Transverse colon (tissue), 4 donors: Measurements from ENCODE around the gene ABCA7. TPM values are rescaled to one million over a fixed set of nuclear protein-coding genes. Genes with fewer than 3 reads are reported as not detected.
A peak's percentile ranks its signal among the peaks of the same experiment; 100 is the strongest.

ENCODE experiments used
- DNase-seq: peaks from one replicate; pipeline ENCODE4 v3.0.0-alpha.2; 2019
- H3K27ac ChIP-seq, 4 donors: fragments of 200-600 bp; sonication (generic); 2 replicates each; pipeline ENCODE4 v1.5.1; 2016 to 2018; ENCODE audit warnings: inconsistent platforms in 4 of 4
- H3K27me3 ChIP-seq: fragments of 200-600 bp; sonication (generic); 2 replicates; pipeline ENCODE4 v1.5.1; 2017; ENCODE audit warnings: inconsistent platforms
- H3K36me3 ChIP-seq, 4 donors: fragments of 200-600 bp; sonication (generic); 2 replicates each; pipeline ENCODE4 v1.5.1; 2017 to 2019; ENCODE audit warnings: inconsistent platforms in 4 of 4
- H3K4me1 ChIP-seq, 4 donors: fragments of 200-600 bp; sonication (generic); 2 replicates each; pipeline ENCODE4 v1.5.1; 2017 to 2020; ENCODE audit warnings: inconsistent platforms in 4 of 4
- H3K4me3 ChIP-seq, 4 donors: fragments of 200-600 bp; sonication (generic); 1 replicate in 1 of 4; 2 replicates in 3 of 4; pipeline versions ENCODE4 v1.5.1 to v1.6.1; 2017 to 2019; ENCODE audit warnings: inconsistent platforms in 4 of 4
- H3K9me3 ChIP-seq, 2 donors: fragments of 200-600 bp; sonication (generic); 2 replicates each; pipeline ENCODE4 v1.5.1; 2017 to 2019; ENCODE audit warnings: inconsistent platforms in 2 of 2
- EP300 ChIP-seq: sonication (generic); formaldehyde crosslinking; IDR thresholded peaks from one replicate; pipeline ENCODE4 v1.6.1; 2017; ENCODE audit warnings: antibody characterized with exemption, low read depth
- POLR2A ChIP-seq: fragments of 450-650 bp; IDR thresholded peaks from one replicate; pipeline ENCODE4 v1.6.1; 2016; ENCODE audit warnings: antibody characterized with exemption, mild to moderate bottlenecking, moderate library complexity
- POLR2AphosphoS5 ChIP-seq, 3 donors: sonication (generic); formaldehyde crosslinking; IDR thresholded peaks; one replicate each; pipeline ENCODE4 v1.6.1; 2016; ENCODE audit warnings: antibody characterized with exemption in 3 of 3
- WGBS, 2 donors: methylation state at CpG; one replicate each; pipeline ENCODE4 v1.1.5; 2018; ENCODE audit warnings: low coverage in 1 of 2; 5-methylcytosine and 5-hydroxymethylcytosine counted together
- in situ Hi-C, 4 donors: fragments of 200-750 bp; cut with MboI; loops; one replicate each; pipeline versions ENCODE4 v1.15.0 to v1.15.1; 2017; ENCODE audit warnings: low sequenced_read_pairs in 3 of 4, low pct_ligation_motif_present in 1 of 4, low pct_unique_long_range_greater_than_20kb in 1 of 4
- intact Hi-C: fragments of 100-400 bp; cut with DNase I; formaldehyde crosslinking; loops from one replicate; pipeline ENCODE4 v1.15.1; 2023; ENCODE audit warnings: low total_unique reads
- total RNA-seq, 4 donors: library from RNA; depleted of rRNA; stranded (reverse); fragments of >200 nt; gene quantifications; one replicate each; pipeline ENCODE4 v1.1.0, GENCODE V29; 2016
- TF ChIP-seq, protein P1 (sequence below), 5 experiments: fragments of 200-600 bp in 3 of 5; fragments of 450-650 bp in 2 of 5; sonication (generic) in 3 of 5; IDR thresholded peaks; 1 replicate in 2 of 5; 2 replicates in 3 of 5; pipeline ENCODE4 v1.5.1; 2016 to 2017; ENCODE audit warnings: antibody characterized with exemption in 5 of 5, inconsistent platforms in 3 of 5, mild to moderate bottlenecking in 2 of 5, moderate library complexity in 1 of 5

Gene ABCA7
- total RNA-seq, 4 donors from 2014 or later, result 47.1 to 128 (median 82.0) TPM

- no peaks in the 10 kb centered on the region for H3K9me3 ChIP-seq
- intact Hi-C loops, result no loop called here
- H3K27ac ChIP-seq, result no peak overlapping the region
- peaks cover 0 to 7% (median 0%) of the 10 kb centered on the region in 4 donors for H3K36me3 ChIP-seq
- no peak for DNase-seq
- no peaks in the 10 kb centered on the region for H3K27me3 ChIP-seq
- in situ Hi-C loops, result no loop called here
- 68 to 82% methylated on average over 4 to 8 of the region's 8 CpGs for WGBS, 2 donors
- H3K4me1 ChIP-seq, result peaks cover 3 to 40% (median 24%) of the 10 kb centered on the region in 4 donors
- no peak for TF ChIP-seq EP300
- TF ChIP-seq, protein P1, sequence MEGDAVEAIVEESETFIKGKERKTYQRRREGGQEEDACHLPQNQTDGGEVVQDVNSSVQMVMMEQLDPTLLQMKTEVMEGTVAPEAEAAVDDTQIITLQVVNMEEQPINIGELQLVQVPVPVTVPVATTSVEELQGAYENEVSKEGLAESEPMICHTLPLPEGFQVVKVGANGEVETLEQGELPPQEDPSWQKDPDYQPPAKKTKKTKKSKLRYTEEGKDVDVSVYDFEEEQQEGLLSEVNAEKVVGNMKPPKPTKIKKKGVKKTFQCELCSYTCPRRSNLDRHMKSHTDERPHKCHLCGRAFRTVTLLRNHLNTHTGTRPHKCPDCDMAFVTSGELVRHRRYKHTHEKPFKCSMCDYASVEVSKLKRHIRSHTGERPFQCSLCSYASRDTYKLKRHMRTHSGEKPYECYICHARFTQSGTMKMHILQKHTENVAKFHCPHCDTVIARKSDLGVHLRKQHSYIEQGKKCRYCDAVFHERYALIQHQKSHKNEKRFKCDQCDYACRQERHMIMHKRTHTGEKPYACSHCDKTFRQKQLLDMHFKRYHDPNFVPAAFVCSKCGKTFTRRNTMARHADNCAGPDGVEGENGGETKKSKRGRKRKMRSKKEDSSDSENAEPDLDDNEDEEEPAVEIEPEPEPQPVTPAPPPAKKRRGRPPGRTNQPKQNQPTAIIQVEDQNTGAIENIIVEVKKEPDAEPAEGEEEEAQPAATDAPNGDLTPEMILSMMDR (IDR thresholded peaks at IDR 0.05), result no peak
- peak; percentile 14 for TF ChIP-seq POLR2A
- no peak for TF ChIP-seq POLR2AphosphoS5 (IDR thresholded peaks at IDR 0.05)
- no peak overlapping the region for H3K4me3 ChIP-seq
Observed at GRCh38 chr19:1085053-1085658, 45.2 kb downstream of the ABCA7 start.

DNA sequence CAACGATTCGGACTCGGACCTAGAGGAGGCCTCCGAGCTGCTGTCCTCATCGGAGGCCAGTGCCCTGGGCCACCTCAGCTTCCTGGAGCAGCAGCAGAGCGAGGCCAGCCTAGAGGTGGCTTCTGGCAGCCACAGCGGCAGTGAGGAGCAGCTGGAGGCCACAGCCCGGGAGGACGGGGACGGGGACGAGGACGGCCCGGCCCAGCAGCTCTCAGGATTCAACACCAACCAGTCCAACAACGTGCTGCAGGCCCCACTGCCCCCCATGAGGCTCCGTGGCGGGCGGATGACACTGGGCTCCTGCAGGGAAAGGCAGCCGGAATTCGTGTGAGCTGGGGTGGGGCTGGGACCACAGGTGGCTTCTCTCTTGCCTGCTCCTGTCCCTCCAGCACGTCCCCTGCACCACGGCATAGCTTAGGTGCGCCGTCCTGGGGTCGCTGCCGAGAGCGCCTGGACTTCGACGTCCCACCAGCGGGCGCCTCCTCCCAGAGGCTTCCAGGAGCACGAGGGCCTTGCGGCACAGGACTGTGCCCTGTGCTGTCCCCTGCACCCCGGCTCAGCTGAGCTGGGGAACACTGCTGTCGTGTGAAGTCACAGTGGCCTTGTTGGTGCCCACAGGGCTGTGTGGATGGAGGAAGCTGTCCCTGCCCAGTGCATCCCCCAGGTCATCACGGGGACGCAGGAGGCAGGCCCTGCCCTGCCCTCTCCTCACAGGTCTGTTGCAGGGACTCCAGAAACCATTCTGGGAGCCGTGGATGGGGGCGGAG, 46.0 kb downstream of the ABCA7 start:
- DNase-seq, result no peak
- no peak overlapping the region for H3K27ac ChIP-seq
- H3K4me3 ChIP-seq, result no peak overlapping the region
- H3K36me3 ChIP-seq, result peaks cover 0 to 11% (median 2%) of the 10 kb centered on the region in 4 donors
- no peaks in the 10 kb centered on the region for H3K27me3 ChIP-seq
- no peaks in the 10 kb centered on the region for H3K9me3 ChIP-seq
- TF ChIP-seq, protein P1 (IDR thresholded peaks at IDR 0.05), result no peak
- TF ChIP-seq POLR2A, result peak; percentile 3
- no peak for TF ChIP-seq EP300
- in situ Hi-C loops (no loop called here), intact Hi-C loops (no loop called here)
- peaks cover 3 to 40% (median 24%) of the 10 kb centered on the region in 4 donors for H3K4me1 ChIP-seq
- WGBS, 2 donors, result 80% methylated on average over 35 of the region's 38 CpGs; no CpG with 5 or more reads in 1 of the 2 donors

GRCh38 chr19:1086613-1087012, 46.7 kb downstream of the ABCA7 start:
- H3K4me3 ChIP-seq, result no peak overlapping the region
- H3K9me3 ChIP-seq, result no peaks in the 10 kb centered on the region
- H3K36me3 ChIP-seq, result peaks cover 0 to 18% (median 3%) of the 10 kb centered on the region in 4 donors
- DNase-seq, result no peak
- H3K4me1 ChIP-seq, result peaks cover 3 to 38% (median 20%) of the 10 kb centered on the region in 4 donors
- in situ Hi-C loops, result no loop called here
- WGBS, 2 donors, result 65 to 76% methylated on average over 4 to 21 of the region's 21 CpGs
- intact Hi-C loops, result no loop called here
- H3K27me3 ChIP-seq, result no peaks in the 10 kb centered on the region
- H3K27ac ChIP-seq, result peak overlapping the region in 1 of 4 donors; percentile 56
- TF ChIP-seq POLR2A (no peak), EP300 (no peak), POLR2AphosphoS5 (IDR thresholded peaks at IDR 0.05) (no peak)
- TF ChIP-seq, protein P1 (IDR thresholded peaks at IDR 0.05), result no peak

GRCh38 chr19:1087813-1088415, 48.0 kb downstream of the ABCA7 start:
- Histone ChIP-seq H3K27me3 (no peaks in the 10 kb centered on the region), H3K4me1 (peaks cover 3 to 26% (median 14%) of the 10 kb centered on the region in 4 donors), H3K9me3 (no peaks in the 10 kb centered on the region), H3K4me3 (no peak overlapping the region), H3K27ac (peak overlapping the region; percentile 56 to 67 (median 61)), H3K36me3 (peaks cover 0 to 19% (median 3%) of the 10 kb centered on the region in 4 donors)
- 20 to 57% methylated on average over 1 to 27 of the region's 27 CpGs for WGBS, 2 donors
- DNase-seq, result peak; percentile 69
- TF ChIP-seq EP300 (no peak), POLR2A (no peak), POLR2AphosphoS5 (IDR thresholded peaks at IDR 0.05) (peak in 2 of 3 donors; percentile 16 to 55)
- TF ChIP-seq, protein P1 (IDR thresholded peaks at IDR 0.05), result no peak
- intact Hi-C loops, result no loop called here
- in situ Hi-C loops, result no loop called here
